Upper lobe of left lung (tissue), 6 donors: Measurements from ENCODE around the gene TMEM240. TPM values are rescaled to one million over a fixed set of nuclear protein-coding genes. Genes with fewer than 3 reads are reported as not detected.
A peak's percentile ranks its signal among the peaks of the same experiment; 100 is the strongest.

Experiments used
- ATAC-seq, 2 donors: fragments of 200-7000 bp; cut with Tn5 transposase; one replicate each; pipeline ENCODE4 v1.9.1; 2022; ENCODE audit warnings: mild to moderate bottlenecking in 2 of 2, moderate library complexity in 2 of 2; ENCODE audit not compliant: low FRiP score in 2 of 2
- DNase-seq, 2 donors: peaks; one replicate each; pipeline ENCODE4 v3.0.0-alpha.2; 2019 to 2020
- H3K27ac ChIP-seq, 4 donors: fragments of 200-600 bp; sonication (generic); one replicate each; pipeline ENCODE4 v1.5.1; 2016 to 2019
- H3K27me3 ChIP-seq, 4 donors: fragments of 200-600 bp; sonication (generic); one replicate each; pipeline ENCODE4 v1.5.1; 2017 to 2019
- H3K36me3 ChIP-seq, 4 donors: fragments of 200-600 bp; sonication (generic); one replicate each; pipeline ENCODE4 v1.5.1; 2016 to 2019
- H3K4me1 ChIP-seq, 4 donors: fragments of 200-600 bp; sonication (generic); one replicate each; pipeline ENCODE4 v1.5.1; 2018 to 2019
- H3K4me3 ChIP-seq, 4 donors: fragments of 200-600 bp; sonication (generic); one replicate each; pipeline ENCODE4 v1.5.1; 2017 to 2019; ENCODE audit warnings: mild to moderate bottlenecking in 2 of 4, moderate library complexity in 1 of 4
- H3K9me3 ChIP-seq, 4 donors: fragments of 200-600 bp; sonication (generic); one replicate each; pipeline ENCODE4 v1.5.1; 2018 to 2019
- CTCF ChIP-seq, 6 experiments: fragments of 450-650 bp in 4 of 6; fragments of 200-600 bp in 2 of 6; sonication (generic) in 2 of 6; IDR thresholded peaks; one replicate each; pipeline ENCODE4 v1.5.1; 2016 to 2019; ENCODE audit warnings: antibody characterized with exemption in 6 of 6
- EP300 ChIP-seq, 4 donors: sonication (generic); formaldehyde crosslinking; IDR thresholded peaks; one replicate each; pipeline ENCODE4 v1.5.1; 2017; ENCODE audit warnings: antibody characterized with exemption in 4 of 4, control low read depth in 2 of 4
- POLR2A ChIP-seq, 4 donors: fragments of 450-650 bp; IDR thresholded peaks; one replicate each; pipeline ENCODE4 v1.5.1; 2016 to 2017; ENCODE audit warnings: antibody characterized with exemption in 4 of 4, mild to moderate bottlenecking in 2 of 4
- POLR2AphosphoS5 ChIP-seq, 2 donors: sonication (generic); formaldehyde crosslinking; IDR thresholded peaks; one replicate each; pipeline ENCODE4 v1.5.1; 2017; ENCODE audit warnings: antibody characterized with exemption in 2 of 2
- WGBS, 2 donors: methylation state at CpG; one replicate each; pipeline ENCODE4 v1.1.5; 2017 to 2018; 5-methylcytosine and 5-hydroxymethylcytosine counted together
- total RNA-seq, 6 donors: library from RNA; depleted of rRNA in 4 of 6; stranded (reverse); fragments of >200 nt in 4 of 6; gene quantifications; one replicate each; pipeline versions ENCODE4 v1.1.0 to v1.2.1, GENCODE V29; 2016 to 2021
- donor health status: DM: no; HTN: no; CAD: no; lungs with moderate emphysema.
- donor health status: DM: no; HTN: yes; CAD: no; lungs with severe emphysema.

Gene TMEM240
- total RNA-seq, 6 donors from 2014 or later: 1.8 to 3.6 (median 3.1) TPM; not detected in 1

DNA sequence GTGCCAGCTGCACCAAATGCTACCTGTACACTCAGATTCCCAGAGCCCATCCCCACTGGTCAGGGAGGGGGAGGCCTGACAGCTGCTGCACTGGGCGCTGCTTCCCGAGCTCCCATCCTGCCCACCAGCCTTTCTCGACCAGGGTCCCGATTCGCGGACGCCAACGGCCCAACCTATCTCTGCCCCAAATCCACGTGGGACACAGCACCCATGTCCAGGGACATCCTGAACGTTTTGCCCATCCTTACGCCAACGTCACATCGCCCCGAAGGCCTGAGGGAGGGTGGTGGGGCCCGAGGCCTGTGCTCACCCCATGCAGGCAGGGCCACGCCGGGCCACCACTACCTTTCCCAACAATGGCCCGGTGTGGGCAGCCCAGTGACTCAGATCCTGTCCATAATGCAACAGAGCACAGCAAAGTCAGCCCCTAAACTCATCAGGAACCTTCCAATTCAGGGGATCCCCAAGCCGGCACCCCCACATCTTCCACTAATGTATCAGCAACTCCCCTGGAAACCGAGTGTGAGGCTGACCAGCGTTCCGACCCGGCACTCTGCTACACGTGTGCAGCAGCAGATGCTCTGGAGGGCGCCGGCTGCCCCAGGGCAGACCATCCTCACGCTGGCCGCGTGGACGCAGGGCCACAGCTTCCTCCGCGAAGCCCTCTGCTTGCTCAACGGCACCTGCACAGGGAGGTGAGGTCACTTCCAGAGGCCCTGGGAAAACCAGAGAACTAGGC lies 11.3 kb upstream of the TMEM240 start:
- TF ChIP-seq CTCF (IDR thresholded peaks at IDR 0.05): no peak
- no peak for TF ChIP-seq POLR2AphosphoS5 (IDR thresholded peaks at IDR 0.05)
- TF ChIP-seq EP300 (IDR thresholded peaks at IDR 0.05): no peak
- TF ChIP-seq POLR2A (IDR thresholded peaks at IDR 0.05): no peak
- H3K36me3 ChIP-seq: peaks cover 0 to 12% (median 4%) of the 10 kb centered on the region in 4 donors
- H3K27ac ChIP-seq: peak overlapping the region in 1 of 4 donors; percentile 25
- no peak overlapping the region for H3K4me3 ChIP-seq
- 90 to 94% methylated on average over 20 to 33 of the region's 33 CpGs for WGBS, 2 donors
- H3K27me3 ChIP-seq: no peaks in the 10 kb centered on the region
- ATAC-seq (no peak), DNase-seq (peak in 1 of 2 donors; percentile 61)
- peaks cover 0 to 10% (median 4%) of the 10 kb centered on the region in 4 donors for H3K4me1 ChIP-seq
- no peaks in the 10 kb centered on the region for H3K9me3 ChIP-seq

- WGBS, 2 donors: 70 to 82% methylated on average over 11 to 15 of the region's 15 CpGs
- H3K4me3 ChIP-seq: no peak overlapping the region
- peak in 1 of 2 donors; percentile 31 for ATAC-seq
These were observed 10.4 kb upstream of the TMEM240 start for GRCh38 chr1:1550591-1551432.

GRCh38 chr1:1550087-1550486 lies 9.7 kb upstream of the TMEM240 start:
- ATAC-seq: no peak
- 81 to 84% methylated on average over 7 of the region's 7 CpGs for WGBS, 2 donors
- H3K9me3 ChIP-seq: no peaks in the 10 kb centered on the region
- H3K27ac ChIP-seq: peak overlapping the region in 1 of 4 donors; percentile 17
- DNase-seq: peak in 1 of 2 donors; percentile 55
- no peak for TF ChIP-seq CTCF (IDR thresholded peaks at IDR 0.05)
- no peak for TF ChIP-seq EP300 (IDR thresholded peaks at IDR 0.05)
- no peak for TF ChIP-seq POLR2A (IDR thresholded peaks at IDR 0.05)
- TF ChIP-seq POLR2AphosphoS5 (IDR thresholded peaks at IDR 0.05): no peak
- no peak overlapping the region for H3K4me3 ChIP-seq
- H3K4me1 ChIP-seq: peaks cover 0 to 8% (median 4%) of the 10 kb centered on the region in 4 donors
- H3K36me3 ChIP-seq: peaks cover 0 to 8% (median 3%) of the 10 kb centered on the region in 4 donors
- H3K27me3 ChIP-seq: no peaks in the 10 kb centered on the region

More at GRCh38 chr1:1550591-1551432, 10.4 kb upstream of the TMEM240 start:
- Histone ChIP-seq H3K36me3 (peaks cover 0 to 12% (median 6%) of the 10 kb centered on the region in 4 donors), H3K4me1 (peaks cover 0 to 10% (median 4%) of the 10 kb centered on the region in 4 donors), H3K27ac (peak overlapping the region in 3 of 4 donors; percentile 17 to 33 (median 25)), H3K9me3 (no peaks in the 10 kb centered on the region), H3K27me3 (no peaks in the 10 kb centered on the region)
- no peak for TF ChIP-seq EP300 (IDR thresholded peaks at IDR 0.05)
- TF ChIP-seq CTCF (IDR thresholded peaks at IDR 0.05): peak in 1 of 6 experiments; percentile 9
- TF ChIP-seq POLR2A (IDR thresholded peaks at IDR 0.05): no peak
- peak in 1 of 2 donors; percentile 55 for DNase-seq

- no peak overlapping the region for H3K27ac ChIP-seq
- peak in 1 of 2 donors; percentile 53 for DNase-seq
- ATAC-seq: peak in 1 of 2 donors; percentile 1
- H3K9me3 ChIP-seq: no peaks in the 10 kb centered on the region
- peaks cover 0 to 3% (median 0%) of the 10 kb centered on the region in 4 donors for H3K4me1 ChIP-seq
- H3K36me3 ChIP-seq: peaks cover 0 to 8% (median 3%) of the 10 kb centered on the region in 4 donors
- 85 to 86% methylated on average over 7 to 10 of the region's 14 CpGs for WGBS, 2 donors
- H3K27me3 ChIP-seq: no peaks in the 10 kb centered on the region
- H3K4me3 ChIP-seq: no peak overlapping the region
- TF ChIP-seq POLR2A (IDR thresholded peaks at IDR 0.05): no peak
- TF ChIP-seq POLR2AphosphoS5 (IDR thresholded peaks at IDR 0.05): peak in 1 of 2 donors; percentile 11
These were observed 8.2 kb upstream of the TMEM240 start for GRCh38 chr1:1548591-1548990.

- H3K9me3 ChIP-seq: no peaks in the 10 kb centered on the region
- no peak overlapping the region for H3K4me3 ChIP-seq
- no peak overlapping the region for H3K27ac ChIP-seq
- DNase-seq (peak in 1 of 2 donors; percentile 67), ATAC-seq (no peak)
- H3K27me3 ChIP-seq: no peaks in the 10 kb centered on the region
- peaks cover 0 to 3% (median 0%) of the 10 kb centered on the region in 4 donors for H3K4me1 ChIP-seq
- 93 to 97% methylated on average over 16 to 19 of the region's 19 CpGs for WGBS, 2 donors
- H3K36me3 ChIP-seq: peaks cover 0 to 19% (median 12%) of the 10 kb centered on the region in 4 donors
- TF ChIP-seq POLR2AphosphoS5 (IDR thresholded peaks at IDR 0.05) (no peak), CTCF (IDR thresholded peaks at IDR 0.05) (no peak), EP300 (IDR thresholded peaks at IDR 0.05) (no peak)
These were observed 7.1 kb upstream of the TMEM240 start for GRCh38 chr1:1547476-1547875.
